Spleen (tissue), 7 donors: Measurements from ENCODE around the gene TRIM63.

Source experiments
- CTCF ChIP-seq, 11 experiments: fragments of 200-600 bp in 7 of 11; fragments of 450-650 bp in 4 of 11; sonication (generic) in 4 of 11; IDR thresholded peaks in 8 of 11; conservative IDR thresholded peaks in 3 of 11; 1 replicate in 7 of 11; 2 replicates in 4 of 11; pipeline versions ENCODE4 v1.4.0 to v1.8.0; 2016 to 2021; ENCODE audit warnings: antibody characterized with exemption in 11 of 11, inconsistent platforms in 4 of 11, mild to moderate bottlenecking in 1 of 11
- POLR2A ChIP-seq, 3 donors: fragments of 450-650 bp; IDR thresholded peaks; one replicate each; pipeline ENCODE4 v1.5.1; 2017; ENCODE audit warnings: antibody characterized with exemption in 3 of 3, mild to moderate bottlenecking in 1 of 3
- donor health status: DM: no; HTN: no; CAD: no; lungs with moderate emphysema.
- donor health status: DM: no; HTN: no; CAD: no.
- donor health status: DM: no; HTN: no; CAD: no.

GRCh38 chr1:26038477-26038876 lies 29.0 kb downstream of the TRIM63 start:
- TF ChIP-seq CTCF (IDR thresholded peaks at IDR 0.05 in 8 of 11, conservative IDR thresholded peaks at IDR 0.05 in 3 of 11) (no peak), POLR2A (IDR thresholded peaks at IDR 0.05) (no peak)
